ENCODE data around the gene ZNG1F. TPM values are rescaled to one million over a fixed set of nuclear protein-coding genes. Genes with fewer than 3 reads are reported as not detected.
"Not testable (repeated sequence)": the region's sequence is repeated elsewhere in the genome, so short reads cannot be mapped to it uniquely, and the experiment has no call there.

ZNG1F gene
- total RNA-seq, 1 donor from 2014 or later, result 10.1 TPM

DNA sequence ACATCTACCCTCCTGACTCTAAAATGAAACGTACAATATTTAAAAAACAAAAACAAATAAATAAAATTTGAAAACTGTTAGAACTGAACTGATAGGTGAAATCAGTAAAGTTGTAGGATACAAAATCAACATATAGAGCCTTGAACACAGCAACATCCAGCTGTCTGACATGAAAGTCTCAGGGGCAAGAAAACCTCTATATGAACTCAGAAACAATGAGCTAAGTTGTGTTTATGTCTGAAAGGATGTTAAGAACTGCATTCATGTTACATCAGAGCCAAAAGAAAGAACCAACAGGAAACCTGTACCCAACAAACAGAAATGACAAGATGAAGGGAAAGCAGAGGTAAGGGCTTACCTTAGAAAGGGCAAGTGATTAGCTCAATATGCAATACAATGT, 102.4 kb downstream of the ZNG1F start:
- DNase-seq (ENCODE audit: low spot score), result not testable (repeated sequence)

GRCh38 chr9:41086215-41086614, 102.9 kb downstream of the ZNG1F start:
- DNase-seq (ENCODE audit: low spot score), result not testable (repeated sequence)

DNA sequence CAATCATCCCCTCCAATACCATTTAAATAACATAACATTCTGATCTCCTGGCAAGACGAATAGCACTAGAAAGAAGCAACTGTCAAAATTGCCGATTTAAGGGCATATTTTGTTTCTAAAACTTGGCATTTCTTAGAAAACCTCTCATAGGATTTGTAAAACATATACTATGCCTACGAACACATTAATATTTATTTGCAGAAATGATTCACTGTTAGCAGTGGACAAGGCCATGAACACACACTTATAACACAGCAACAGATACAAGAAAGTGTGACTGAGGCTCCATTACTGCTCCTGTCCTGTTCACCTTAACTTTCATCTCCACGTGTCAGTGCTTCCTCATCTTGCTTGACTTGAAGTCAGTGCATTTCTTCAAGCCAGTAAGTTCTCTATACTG, 106.8 kb downstream of the ZNG1F start:
- DNase-seq (ENCODE audit: low spot score), result not testable (repeated sequence)

Other genes with a start within 250 kb of the ZNG1F start
- gene FOXD4L6, start 60.6 kb downstream of the ZNG1F start, total RNA-seq (ENCODE audit: insufficient read depth, low replicate concordance), result not detected